Measurements from ENCODE around the gene CAMKK2. TPM values are rescaled to one million over a fixed set of nuclear protein-coding genes. Genes with fewer than 3 reads are reported as not detected.
A peak's percentile ranks its signal among the peaks of the same experiment; 100 is the strongest.
"Not testable (repeated sequence)": the region's sequence is repeated elsewhere in the genome, so short reads cannot be mapped to it uniquely, and the experiment has no call there.

The CAMKK2 gene
- total RNA-seq, 1 experiment from 2014 or later = 11.7 TPM

DNA sequence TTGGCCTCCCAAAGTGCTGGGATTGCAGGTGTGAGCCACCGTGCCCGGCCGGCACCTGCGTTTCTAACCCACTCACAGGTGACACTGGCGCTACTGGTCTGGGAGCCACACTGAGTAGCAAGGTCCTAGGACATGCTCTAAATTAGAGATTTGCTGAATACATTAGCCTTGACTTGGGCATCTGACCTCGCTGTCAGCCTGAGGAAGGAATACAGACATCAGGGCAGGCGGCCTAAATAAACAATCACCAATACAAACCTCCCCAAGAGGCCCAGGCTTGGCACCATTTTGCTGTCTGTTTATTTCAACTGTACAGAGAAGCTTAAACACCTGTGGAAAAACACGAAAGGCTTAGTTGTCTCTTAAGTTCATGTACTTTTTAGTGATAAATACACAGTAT lies 59.1 kb downstream of the CAMKK2 start:
- no peaks in the 10 kb centered on the region for H3K27me3 ChIP-seq (ENCODE audit: low read length)
- H3K79me2 ChIP-seq (ENCODE audit: low read length) = no peaks in the 10 kb centered on the region
- H3K9ac ChIP-seq (ENCODE audit: low read length) = no peak overlapping the region
- no peak overlapping the region for H3K4me2 ChIP-seq (ENCODE audit: low read depth, low read length, poor library complexity, severe bottlenecking)
- no peaks in the 10 kb centered on the region for H3K4me1 ChIP-seq (ENCODE audit: low read length)
- H3K9me3 ChIP-seq (ENCODE audit: low read length) = no peaks in the 10 kb centered on the region
- no peak overlapping the region for H2AFZ ChIP-seq (ENCODE audit: low read length)
- no peaks in the 10 kb centered on the region for H3K9me2 ChIP-seq (replicated peaks; ENCODE audit: insufficient read depth, low read length)
- H3K4me3 ChIP-seq (ENCODE audit: low read length) = no peak overlapping the region
- H4K20me1 ChIP-seq (ENCODE audit: insufficient read depth, low read depth, low read length) = no peaks in the 10 kb centered on the region
- DNase-seq = no peak
- 0 out of 2 replicates have a peak, but pooled peaks cover 3% of the 10 kb centered on the region for H3K36me3 ChIP-seq (ENCODE audit: insufficient read depth, low read length)
- H3K27ac ChIP-seq (ENCODE audit: low read length) = no peak overlapping the region

DNA sequence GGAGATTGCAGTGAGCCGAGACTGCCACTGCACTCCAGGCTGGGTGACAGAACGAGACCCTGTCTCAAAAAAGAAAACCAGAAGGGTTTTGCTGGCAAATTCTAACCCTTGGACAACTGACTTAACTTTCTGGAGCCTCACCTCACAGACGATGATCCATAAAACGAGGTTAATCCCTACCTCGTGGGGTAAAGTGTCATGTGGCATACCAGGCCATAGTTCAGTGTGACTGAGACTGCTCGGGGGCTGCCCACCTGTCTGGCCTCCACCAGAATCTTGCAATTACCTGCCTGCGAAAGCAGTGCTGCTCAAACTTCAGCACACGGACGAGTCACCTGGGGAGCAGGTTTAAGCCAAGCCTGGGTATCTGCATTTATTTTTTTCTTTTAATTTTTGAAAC lies 59.7 kb downstream of the CAMKK2 start:
- Histone ChIP-seq H3K27me3 (ENCODE audit: low read length) (no peaks in the 10 kb centered on the region), H3K9me2 (replicated peaks; ENCODE audit: insufficient read depth, low read length) (no peaks in the 10 kb centered on the region), H3K79me2 (ENCODE audit: low read length) (no peaks in the 10 kb centered on the region), H3K4me3 (ENCODE audit: low read length) (no peak overlapping the region), H3K4me2 (ENCODE audit: low read depth, low read length, poor library complexity, severe bottlenecking) (no peak overlapping the region), H2AFZ (ENCODE audit: low read length) (no peak overlapping the region), H3K36me3 (ENCODE audit: insufficient read depth, low read length) (0 out of 2 replicates have a peak, but pooled peaks cover 3% of the 10 kb centered on the region), H3K9ac (ENCODE audit: low read length) (no peak overlapping the region), H4K20me1 (ENCODE audit: insufficient read depth, low read depth, low read length) (no peaks in the 10 kb centered on the region), H3K4me1 (ENCODE audit: low read length) (no peaks in the 10 kb centered on the region), H3K9me3 (ENCODE audit: low read length) (no peaks in the 10 kb centered on the region), H3K27ac (ENCODE audit: low read length) (no peak overlapping the region)
- DNase-seq = no peak

DNA sequence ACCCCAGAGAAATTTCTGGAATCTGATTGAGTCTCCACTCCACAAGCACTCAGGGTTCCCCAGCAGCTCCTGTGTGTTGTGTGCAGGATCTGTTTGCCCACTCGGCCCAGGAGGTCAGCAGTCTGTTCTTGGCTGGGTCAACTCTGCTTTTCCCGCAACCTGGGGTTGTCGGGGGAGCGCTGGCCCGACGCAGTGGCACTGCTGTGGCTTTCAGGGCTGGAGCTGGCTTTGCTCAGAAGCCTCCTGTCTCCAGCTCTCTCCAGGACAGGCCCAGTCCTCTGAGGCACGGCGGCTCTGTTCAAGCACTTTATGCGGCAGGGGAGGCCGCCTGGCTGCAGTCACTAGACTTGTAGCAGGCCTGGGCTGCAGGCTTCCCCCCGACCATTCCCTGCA lies 62.9 kb downstream of the CAMKK2 start:
- no peak for DNase-seq
- no peak overlapping the region for H2AFZ ChIP-seq (ENCODE audit: low read length)
- no peak overlapping the region for H3K4me2 ChIP-seq (ENCODE audit: low read depth, low read length, poor library complexity, severe bottlenecking)
- no peaks in the 10 kb centered on the region for H3K27me3 ChIP-seq (ENCODE audit: low read length)
- H3K4me3 ChIP-seq (ENCODE audit: low read length) = no peak overlapping the region
- no peaks in the 10 kb centered on the region for H3K79me2 ChIP-seq (ENCODE audit: low read length)
- H3K27ac ChIP-seq (ENCODE audit: low read length) = no peak overlapping the region
- no peaks in the 10 kb centered on the region for H3K9me2 ChIP-seq (replicated peaks; ENCODE audit: insufficient read depth, low read length)
- H3K9ac ChIP-seq (ENCODE audit: low read length) = no peak overlapping the region
- no peaks in the 10 kb centered on the region for H4K20me1 ChIP-seq (ENCODE audit: insufficient read depth, low read depth, low read length)
- 0 out of 2 replicates have a peak, but pooled peaks cover 3% of the 10 kb centered on the region for H3K36me3 ChIP-seq (ENCODE audit: insufficient read depth, low read length)
- H3K4me1 ChIP-seq (ENCODE audit: low read length) = no peaks in the 10 kb centered on the region
- no peaks in the 10 kb centered on the region for H3K9me3 ChIP-seq (ENCODE audit: low read length)

DNA sequence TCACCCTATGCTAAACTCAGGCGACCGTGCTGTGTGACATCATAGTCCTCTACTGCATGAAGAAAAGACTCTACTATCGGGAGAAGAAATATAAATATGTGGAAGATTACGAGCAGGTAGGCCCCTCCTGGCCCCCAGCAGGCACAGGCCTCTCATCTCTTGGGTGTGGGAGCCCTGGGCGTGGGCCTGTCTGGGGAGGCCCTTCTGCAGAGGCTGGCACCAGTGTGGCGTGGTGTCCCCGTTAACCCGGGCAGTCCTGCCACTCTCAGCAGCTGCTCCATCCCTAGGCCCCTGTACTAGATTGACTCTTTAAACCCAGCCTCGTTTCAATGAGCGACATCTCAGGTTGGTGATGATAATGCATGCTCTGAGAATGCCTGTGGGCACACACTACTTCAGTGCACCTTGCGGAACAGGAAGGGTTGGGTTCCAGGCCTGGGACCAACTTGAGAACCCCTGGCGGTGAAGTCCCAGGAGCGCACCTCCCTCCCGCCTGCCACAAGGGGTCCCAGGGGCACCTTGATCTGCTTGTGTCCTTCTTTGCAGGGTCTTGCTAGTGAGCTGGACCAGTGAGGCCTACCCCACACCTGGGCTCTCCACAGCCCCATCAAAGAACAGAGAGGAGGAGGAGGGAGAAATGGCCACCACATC lies 63.4 kb downstream of the CAMKK2 start:
- Histone ChIP-seq H3K4me2 (ENCODE audit: low read depth, low read length, poor library complexity, severe bottlenecking) (no peak overlapping the region), H3K9me2 (replicated peaks; ENCODE audit: insufficient read depth, low read length) (no peaks in the 10 kb centered on the region), H3K4me3 (ENCODE audit: low read length) (no peak overlapping the region), H4K20me1 (ENCODE audit: insufficient read depth, low read depth, low read length) (no peaks in the 10 kb centered on the region), H3K27me3 (ENCODE audit: low read length) (no peaks in the 10 kb centered on the region), H3K9ac (ENCODE audit: low read length) (no peak overlapping the region), H3K9me3 (ENCODE audit: low read length) (no peaks in the 10 kb centered on the region), H3K4me1 (ENCODE audit: low read length) (no peaks in the 10 kb centered on the region), H3K36me3 (ENCODE audit: insufficient read depth, low read length) (0 out of 2 replicates have a peak, but pooled peaks cover 3% of the 10 kb centered on the region), H3K27ac (ENCODE audit: low read length) (no peak overlapping the region), H2AFZ (ENCODE audit: low read length) (no peak overlapping the region), H3K79me2 (ENCODE audit: low read length) (no peaks in the 10 kb centered on the region)
- DNase-seq = no peak

DNA sequence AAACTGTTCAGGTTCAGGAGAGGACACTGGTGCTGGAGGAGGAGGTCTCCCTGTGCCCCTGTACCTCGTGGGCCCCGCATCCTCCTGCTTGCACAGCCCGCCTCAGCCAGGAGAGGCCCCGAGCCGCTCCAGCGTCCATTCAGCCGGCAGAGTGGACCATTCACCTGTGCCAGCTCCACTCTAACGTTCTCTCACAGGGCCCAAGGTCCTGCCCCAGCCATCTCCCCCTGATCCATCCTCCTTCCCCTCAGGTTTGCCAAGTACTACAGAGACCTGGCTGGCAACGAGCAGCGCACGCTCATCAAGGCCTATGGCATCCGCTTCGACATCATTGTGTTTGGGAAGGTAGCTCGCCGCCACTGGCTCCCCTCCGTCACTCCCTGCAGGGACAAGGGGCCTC lies 64.3 kb downstream of the CAMKK2 start:
- H3K36me3 ChIP-seq (ENCODE audit: insufficient read depth, low read length) = no peaks in the 10 kb centered on the region
- H3K9me3 ChIP-seq (ENCODE audit: low read length) = no peaks in the 10 kb centered on the region
- H3K4me2 ChIP-seq (ENCODE audit: low read depth, low read length, poor library complexity, severe bottlenecking) = no peak overlapping the region
- H3K79me2 ChIP-seq (ENCODE audit: low read length) = no peaks in the 10 kb centered on the region
- DNase-seq = no peak
- no peaks in the 10 kb centered on the region for H4K20me1 ChIP-seq (ENCODE audit: insufficient read depth, low read depth, low read length)
- H3K4me3 ChIP-seq (ENCODE audit: low read length) = no peak overlapping the region
- no peaks in the 10 kb centered on the region for H3K9me2 ChIP-seq (replicated peaks; ENCODE audit: insufficient read depth, low read length)
- no peaks in the 10 kb centered on the region for H3K27me3 ChIP-seq (ENCODE audit: low read length)
- no peak overlapping the region for H3K9ac ChIP-seq (ENCODE audit: low read length)
- H3K27ac ChIP-seq (ENCODE audit: low read length) = no peak overlapping the region
- peaks cover 8% of the 10 kb centered on the region for H3K4me1 ChIP-seq (ENCODE audit: low read length)
- no peak overlapping the region for H2AFZ ChIP-seq (ENCODE audit: low read length)

DNA sequence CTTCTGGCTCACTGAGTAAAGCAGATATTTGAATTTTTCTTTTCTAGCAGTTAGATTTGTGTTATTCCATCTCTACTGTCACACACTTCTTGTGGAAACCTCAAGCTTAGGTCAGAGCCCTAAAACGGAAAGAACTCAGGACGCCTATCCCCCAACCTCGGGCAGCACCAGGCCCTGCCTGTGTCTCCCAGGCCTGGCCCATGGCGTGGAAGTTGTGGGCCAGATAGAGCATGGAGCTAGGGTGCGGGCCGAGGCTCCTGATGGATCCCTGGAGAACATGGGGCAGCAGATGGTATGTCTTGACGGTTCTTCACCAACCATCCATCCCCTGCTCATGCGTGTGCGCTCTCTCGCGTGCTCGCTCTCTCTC lies 66.0 kb downstream of the CAMKK2 start:
- no peak overlapping the region for H3K4me2 ChIP-seq (ENCODE audit: low read depth, low read length, poor library complexity, severe bottlenecking)
- peaks cover 11% of the 10 kb centered on the region for H3K4me1 ChIP-seq (ENCODE audit: low read length)
- H3K36me3 ChIP-seq (ENCODE audit: insufficient read depth, low read length) = no peaks in the 10 kb centered on the region
- DNase-seq = no peak
- no peaks in the 10 kb centered on the region for H3K79me2 ChIP-seq (ENCODE audit: low read length)
- H3K9ac ChIP-seq (ENCODE audit: low read length) = no peak overlapping the region
- H3K9me3 ChIP-seq (ENCODE audit: low read length) = no peaks in the 10 kb centered on the region
- no peaks in the 10 kb centered on the region for H4K20me1 ChIP-seq (ENCODE audit: insufficient read depth, low read depth, low read length)
- no peak overlapping the region for H2AFZ ChIP-seq (ENCODE audit: low read length)
- no peaks in the 10 kb centered on the region for H3K9me2 ChIP-seq (replicated peaks; ENCODE audit: insufficient read depth, low read length)
- no peak overlapping the region for H3K27ac ChIP-seq (ENCODE audit: low read length)
- no peaks in the 10 kb centered on the region for H3K27me3 ChIP-seq (ENCODE audit: low read length)
- H3K4me3 ChIP-seq (ENCODE audit: low read length) = no peak overlapping the region

DNA sequence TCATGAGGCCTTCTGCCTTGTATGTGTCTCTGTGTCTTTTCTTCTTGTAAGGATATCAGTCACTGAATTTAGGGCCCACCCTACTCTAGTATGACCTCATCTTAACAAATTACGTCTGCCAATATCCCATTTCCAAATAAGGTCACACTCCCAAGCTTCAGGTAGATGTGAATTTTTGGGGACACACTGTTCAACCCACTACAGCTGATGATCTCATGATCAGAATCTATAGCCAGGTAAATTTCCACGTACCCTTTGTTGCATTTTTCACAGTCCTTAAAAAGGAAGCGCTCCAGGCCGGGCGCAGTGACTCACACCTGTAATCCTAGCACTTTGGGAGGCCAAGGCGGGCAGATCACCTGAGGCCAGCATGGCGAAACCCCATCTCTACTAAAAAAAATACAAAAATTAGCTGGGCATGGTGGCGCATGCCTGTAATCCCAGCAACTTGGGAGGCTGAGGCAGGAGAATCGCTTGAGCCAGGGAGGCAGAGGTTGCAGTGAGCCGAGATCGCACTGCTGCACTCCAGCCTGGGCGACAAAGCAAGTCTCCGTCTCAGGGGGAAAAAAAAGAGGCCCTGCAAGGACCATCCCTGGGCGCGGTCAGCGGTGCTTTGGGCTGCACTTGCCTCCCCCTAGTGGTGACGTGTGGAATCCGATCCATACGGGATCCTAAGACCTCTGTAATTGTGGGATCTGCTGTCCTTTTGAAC lies 66.5 kb downstream of the CAMKK2 start:
- H4K20me1 ChIP-seq (ENCODE audit: insufficient read depth, low read depth, low read length); H3K27me3 ChIP-seq (ENCODE audit: low read length); H3K4me3 ChIP-seq (ENCODE audit: low read length); H3K36me3 ChIP-seq (ENCODE audit: insufficient read depth, low read length); H3K9ac ChIP-seq (ENCODE audit: low read length); H3K9me3 ChIP-seq (ENCODE audit: low read length); H3K9me2 ChIP-seq (replicated peaks; ENCODE audit: insufficient read depth, low read length); H3K79me2 ChIP-seq (ENCODE audit: low read length); H3K4me2 ChIP-seq (ENCODE audit: low read depth, low read length, poor library complexity, severe bottlenecking); H2AFZ ChIP-seq (ENCODE audit: low read length): not testable (repeated sequence)
- DNase-seq = peak; percentile 88
- Histone ChIP-seq H3K27ac (ENCODE audit: low read length) (peak overlapping the region; percentile 34; the same call in 1 of the 2 replicates), H3K4me1 (ENCODE audit: low read length) (peaks cover 11% of the 10 kb centered on the region)

DNA sequence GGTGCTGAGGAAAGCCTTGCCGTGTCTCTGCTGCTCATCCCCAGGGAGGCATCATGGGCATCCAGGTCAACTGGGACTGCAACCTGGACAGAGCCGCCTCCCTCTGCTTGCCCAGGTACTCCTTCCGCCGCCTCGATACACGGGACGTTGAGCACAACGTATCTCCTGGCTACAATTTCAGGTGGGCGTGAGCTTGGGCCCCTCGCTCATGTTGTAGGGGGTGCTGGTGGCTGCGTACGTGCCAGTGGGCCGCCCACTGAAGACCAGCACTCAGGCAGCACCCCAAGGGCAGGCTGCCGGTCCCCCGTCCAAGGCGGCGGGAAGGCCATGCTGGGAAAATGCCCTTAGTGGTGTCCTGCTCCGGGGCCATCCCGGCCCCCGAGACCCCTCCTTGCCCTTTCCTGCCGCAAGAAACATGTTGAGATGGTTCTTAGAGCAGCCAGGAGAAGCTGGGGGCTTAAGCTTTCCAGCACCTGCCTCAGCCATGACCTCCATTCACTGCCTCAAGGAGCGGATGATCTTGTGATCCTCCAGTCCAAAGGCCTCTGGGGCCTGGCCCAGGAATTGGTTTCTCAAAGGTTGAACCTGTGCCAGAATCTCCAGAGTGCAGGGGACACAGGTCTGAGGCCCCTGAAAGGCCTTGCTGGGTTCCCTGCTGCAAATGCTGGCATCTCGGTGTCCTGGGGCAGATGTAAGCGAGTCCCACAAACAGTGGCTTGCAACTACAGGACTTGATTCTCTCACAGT lies 67.4 kb downstream of the CAMKK2 start:
- DNase-seq = no peak
- Histone ChIP-seq H3K79me2 (ENCODE audit: low read length) (no peaks in the 10 kb centered on the region), H2AFZ (ENCODE audit: low read length) (no peak overlapping the region), H3K4me1 (ENCODE audit: low read length) (peaks cover 11% of the 10 kb centered on the region), H3K27me3 (ENCODE audit: low read length) (no peaks in the 10 kb centered on the region), H4K20me1 (ENCODE audit: insufficient read depth, low read depth, low read length) (no peaks in the 10 kb centered on the region), H3K9me2 (replicated peaks; ENCODE audit: insufficient read depth, low read length) (no peaks in the 10 kb centered on the region), H3K4me3 (ENCODE audit: low read length) (no peak overlapping the region), H3K9me3 (ENCODE audit: low read length) (no peaks in the 10 kb centered on the region), H3K27ac (ENCODE audit: low read length) (peak overlapping the region; percentile 34; the same call in 1 of the 2 replicates), H3K9ac (ENCODE audit: low read length) (no peak overlapping the region), H3K36me3 (ENCODE audit: insufficient read depth, low read length) (no peaks in the 10 kb centered on the region), H3K4me2 (ENCODE audit: low read depth, low read length, poor library complexity, severe bottlenecking) (no peak overlapping the region)

Measured in Karpas-422 (cell line).